ENCODE results near the gene MAP6.

GRCh38 chr11:75561426-75562047 is 107.3 kb downstream of the MAP6 start:
- TF ChIP-seq CTCF (IDR thresholded peaks at IDR 0.05 in 8 of 11, conservative IDR thresholded peaks at IDR 0.05 in 3 of 11), result no peak
- TF ChIP-seq POLR2AphosphoS5 (IDR thresholded peaks at IDR 0.05), result no peak

Data from spleen (tissue), 7 donors.